A549 (cell line): Measurements from ENCODE around the gene INSYN1. TPM values are rescaled to one million over a fixed set of nuclear protein-coding genes. Genes with fewer than 3 reads are reported as not detected.

ENCODE experiments used
- ATAC-seq, 2 experiments: fragments of 200-7000 bp in 1 of 2; fragments of >200 bp in 1 of 2; cut with Nextera tagmentation in 1 of 2; cut with Tn5 transposase in 1 of 2; 3 replicates each; pipeline versions ENCODE4 v1.8.0 to v1.9.1; 2018 to 2020; ENCODE audit warnings: mild to moderate bottlenecking in 1 of 2, moderate library complexity in 1 of 2
- CTCF ChIA-PET: fragments of 300-600 bp; sonication (Branson Sonifier 250); formaldehyde crosslinking; extraction: SDS; loops from one replicate; lab custom pipeline; 2021; ENCODE audit warnings: antibody characterized with exemption, inconsistent platforms; lab: Yijun Ruan, JAX
- POLR2A ChIA-PET: fragments of 350-600 bp; formaldehyde crosslinking; extraction: SDS; loops from one replicate; lab custom pipeline; 2021; ENCODE audit warnings: antibody characterized with exemption, inconsistent platforms; lab: Yijun Ruan, JAX
- DNase-seq, 2 experiments: peaks; one replicate each; pipeline versions ENCODE4 v3.0.0 to v3.0.0-alpha.2; 2011 to 2016; ENCODE audit warnings: low read depth in 1 of 2, low spot score in 1 of 2
- FAIRE-seq: peaks from 2 replicates; lab custom pipeline; 2011; peaks lifted over from hg19 to GRCh38; lab: Jason Lieb, UNC
- H3K27ac ChIP-seq, 2 experiments: fragments of >200 bp; sonication (Bioruptor Twin); formaldehyde crosslinking; 3 replicates each; pipeline ENCODE4 v1.5.1; 2016 to 2017
- H3K4me1 ChIP-seq: fragments of >200 bp; sonication (Bioruptor Twin); formaldehyde crosslinking; 3 replicates; pipeline ENCODE4 v1.6.1; 2016
- H3K4me2 ChIP-seq: fragments of >200 bp; sonication (Bioruptor Twin); formaldehyde crosslinking; 3 replicates; pipeline ENCODE4 v1.6.1; 2016
- H3K4me3 ChIP-seq: fragments of >200 bp; sonication (Bioruptor Twin); formaldehyde crosslinking; 3 replicates; pipeline ENCODE4 v1.5.1; 2016
- H3K9me3 ChIP-seq: fragments of >200 bp; sonication (Bioruptor Twin); formaldehyde crosslinking; 3 replicates; pipeline ENCODE4 v1.6.1; 2016
- BCL3 ChIP-seq: fragments of >200 bp; sonication (Bioruptor Twin); formaldehyde crosslinking; IDR thresholded peaks from 3 replicates; pipeline ENCODE4 v1.6.1; 2016
- E2F6 ChIP-seq: IDR thresholded peaks from 2 replicates; pipeline ENCODE4 v1.6.1; 2012; ENCODE audit warnings: low read depth, borderline replicate concordance
- EHF ChIP-seq: fragments of 250-450 bp; sonication (Bioruptor Pico); IDR thresholded peaks from 2 replicates; pipeline ENCODE4 v1.5.0; 2020; ENCODE audit warnings: mild to moderate bottlenecking
- EHMT2 ChIP-seq: fragments of 200-600 bp; sonication (generic); IDR thresholded peaks from 2 replicates; pipeline ENCODE4 v1.6.1; 2016; ENCODE audit warnings: antibody characterized with exemption, low read depth, mild to moderate bottlenecking, moderate library complexity
- ELK1 ChIP-seq: fragments of 150-350 bp; IDR thresholded peaks from 2 replicates; pipeline ENCODE4 v1.6.1; 2014; ENCODE audit warnings: low read depth, mild to moderate bottlenecking, low read length
- EP300 ChIP-seq, 2 experiments: fragments of >200 bp; sonication (Bioruptor Twin); formaldehyde crosslinking; IDR thresholded peaks; 2 replicates in 1 of 2; 3 replicates in 1 of 2; pipeline ENCODE4 v1.6.1; 2016 to 2017
- FOSL2 ChIP-seq, 2 experiments: fragments of 450-650 bp in 1 of 2; fragments of >200 bp in 1 of 2; sonication (Bioruptor Twin) in 1 of 2; formaldehyde crosslinking; IDR thresholded peaks; 2 replicates each; pipeline versions ENCODE4 v1.5.0 to v1.6.1; 2016 to 2020; ENCODE audit warnings: mild to moderate bottlenecking in 1 of 2, moderate library complexity in 1 of 2
- FOXS1 ChIP-seq: fragments of 250-450 bp; sonication (Bioruptor Pico); IDR thresholded peaks from 2 replicates; pipeline ENCODE4 v1.5.0; 2020; ENCODE audit warnings: mild to moderate bottlenecking, moderate library complexity
- GATA3 ChIP-seq: IDR thresholded peaks from 2 replicates; pipeline ENCODE4 v1.6.1; 2012; ENCODE audit warnings: borderline replicate concordance
- HDAC2 ChIP-seq: fragments of 200-600 bp; sonication (generic); IDR thresholded peaks from 2 replicates; pipeline ENCODE4 v1.6.1; 2016
- JUN ChIP-seq, 2 experiments: fragments of >200 bp; sonication (Bioruptor Twin); formaldehyde crosslinking; IDR thresholded peaks; 2 replicates in 1 of 2; 3 replicates in 1 of 2; pipeline ENCODE4 v1.6.1; 2016 to 2017
- JUNB ChIP-seq: fragments of >200 bp; sonication (Bioruptor Twin); formaldehyde crosslinking; IDR thresholded peaks from 2 replicates; pipeline ENCODE4 v1.6.1; 2016
- MAFK ChIP-seq: fragments of 450-650 bp; IDR thresholded peaks from 2 replicates; pipeline ENCODE4 v1.6.1; 2014; ENCODE audit not compliant: partially characterized antibody
- MYC ChIP-seq: IDR thresholded peaks from 2 replicates; pipeline ENCODE4 v1.6.1; 2012; ENCODE audit warnings: mild to moderate bottlenecking, inconsistent platforms, low read length, improper control_type of control experiment, borderline replicate concordance
- NPAS2 ChIP-seq: fragments of 250-450 bp; sonication (Bioruptor Pico); IDR thresholded peaks from 2 replicates; pipeline ENCODE4 v1.8.0; 2022; ENCODE audit warnings: mild to moderate bottlenecking, moderate library complexity, borderline replicate concordance
- POLR2AphosphoS2 ChIP-seq: conservative IDR thresholded peaks from 2 replicates; pipeline ENCODE4 v1.6.1; 2012; ENCODE audit warnings: low read length, improper control_type of control experiment, inconsistent platforms
- RCOR1 ChIP-seq: fragments of 150-350 bp; IDR thresholded peaks from 2 replicates; pipeline ENCODE4 v1.6.1; 2014; ENCODE audit warnings: antibody characterized with exemption, low read length, low read depth
- RFX5 ChIP-seq: fragments of 450-650 bp; IDR thresholded peaks from 2 replicates; pipeline ENCODE4 v1.7.1; 2014; ENCODE audit warnings: antibody characterized with exemption, mild to moderate bottlenecking, moderate library complexity
- USF2 ChIP-seq: fragments of 450-650 bp; IDR thresholded peaks from 2 replicates; pipeline ENCODE4 v1.6.1; 2014; ENCODE audit warnings: antibody characterized with exemption
- ZNF302 ChIP-seq: fragments of 250-450 bp; sonication (Bioruptor Pico); IDR thresholded peaks from 2 replicates; pipeline ENCODE4 v1.9.0; 2021; ENCODE audit warnings: inconsistent platforms, mild to moderate bottlenecking, moderate library complexity
- WGBS: methylation state at CpG from one replicate; pipeline ENCODE4 v1.1.6; 2017; ENCODE audit errors: missing lambda C conversion rate; 5-methylcytosine and 5-hydroxymethylcytosine counted together
- polyA minus RNA-seq: library from RNA; depleted of rRNA, polyadenylated mRNA; stranded (reverse); fragments of >200 nt; gene quantifications from 2 replicates; pipeline ENCODE4 v1.2.3, GENCODE V29; 2011; rRNA and poly(A)+ RNA removed
- polyA plus RNA-seq, 4 experiments: library from polyadenylated mRNA; depleted of rRNA in 3 of 4; stranded (reverse); fragments of >200 nt; fragmentation: RNase III in 1 of 4; extraction: RNeasy Plus Mini Kit Qiagen cat#74134 plus additional on column Dnase treatment in 1 of 4; gene quantifications; 2 replicates in 3 of 4; 3 replicates in 1 of 4; pipeline ENCODE4 v1.2.3, GENCODE V29; 2011 to 2017
- TF ChIP-seq, protein P1 (sequence below): fragments of >200 bp; sonication (Bioruptor Twin); formaldehyde crosslinking; IDR thresholded peaks from 3 replicates; pipeline ENCODE4 v1.5.1; 2016

INSYN1 gene
- 0.48 and 0.54 TPM in 2 replicates for polyA plus RNA-seq (2011; rRNA removed)
- 1.7 and 2.4 TPM in 2 replicates for polyA plus RNA-seq (2012; cell fraction: cytosol; rRNA removed)
- 2.2 and 2.3 TPM in 2 replicates for polyA plus RNA-seq (2012; cell fraction: nucleus; rRNA removed)
- 0.84 to 1.9 TPM (median 1.1 TPM) in 3 replicates for polyA plus RNA-seq (2017; fragmentation: RNase III; extraction: RNeasy Plus Mini Kit Qiagen cat#74134 plus additional on column Dnase treatment)
- 0.45 and 0.78 TPM in 2 replicates for polyA minus RNA-seq

- no peaks in the 10 kb centered on the region for H3K9me3 ChIP-seq
- H3K4me1 ChIP-seq, result peaks cover 4% of the 10 kb centered on the region; the same call in 2 of the 3 replicates
- FAIRE-seq, result no peak
- POLR2A ChIA-PET, result no interaction called here
- H3K4me2 ChIP-seq, result peak within 1 kb of the TSS; percentile 89
- peak; percentile 40 to 59; a peak in 5 of 6 replicates for ATAC-seq
- 81% methylated on average over 13 of the region's 44 CpGs for WGBS
- peak in 1 of 2 experiments; percentile 19 for DNase-seq
- H3K4me3 ChIP-seq, result peak within 1 kb of the TSS; percentile 50
- CTCF ChIA-PET, result interaction anchor here (0.6 to 1.5 kb wide), 3 partner anchors 11 to 155 kb away, joined by 3 to 4 read pairs (median 3); no protein-coding TSS in a partner anchor
- TF ChIP-seq EHMT2 (no peak), RFX5 (no peak), JUN (IDR thresholded peaks at IDR 0.05) (no peak), E2F6 (no peak)
- H3K27ac ChIP-seq, result peak within 1 kb of the TSS; percentile 15 to 86; a peak in 4 of 6 replicates
Measured at GRCh38 chr15:73753250-73754130, at the start of gene INSYN1. INSYN1 (minus strand) TSS chr15:73753351; CDS start chr15:73751130, 2,221 bp downstream.

GRCh38 chr15:73802431-73803041, 49.4 kb upstream of the INSYN1 start:
- FAIRE-seq (no peak), DNase-seq (no peak), ATAC-seq (no peak)
- no peak overlapping the region for H3K4me2 ChIP-seq
- H3K4me3 ChIP-seq, result no peak overlapping the region
- POLR2A ChIA-PET, result no interaction called here
- 70% methylated on average over 6 of the region's 6 CpGs for WGBS
- CTCF ChIA-PET, result no interaction called here
- peaks cover 29% of the 10 kb centered on the region for H3K4me1 ChIP-seq
- no peaks in the 10 kb centered on the region for H3K9me3 ChIP-seq
- TF ChIP-seq GATA3 (no peak), FOXS1 (CRISPR knock-in tag) (no peak)
- TF ChIP-seq, protein P1, sequence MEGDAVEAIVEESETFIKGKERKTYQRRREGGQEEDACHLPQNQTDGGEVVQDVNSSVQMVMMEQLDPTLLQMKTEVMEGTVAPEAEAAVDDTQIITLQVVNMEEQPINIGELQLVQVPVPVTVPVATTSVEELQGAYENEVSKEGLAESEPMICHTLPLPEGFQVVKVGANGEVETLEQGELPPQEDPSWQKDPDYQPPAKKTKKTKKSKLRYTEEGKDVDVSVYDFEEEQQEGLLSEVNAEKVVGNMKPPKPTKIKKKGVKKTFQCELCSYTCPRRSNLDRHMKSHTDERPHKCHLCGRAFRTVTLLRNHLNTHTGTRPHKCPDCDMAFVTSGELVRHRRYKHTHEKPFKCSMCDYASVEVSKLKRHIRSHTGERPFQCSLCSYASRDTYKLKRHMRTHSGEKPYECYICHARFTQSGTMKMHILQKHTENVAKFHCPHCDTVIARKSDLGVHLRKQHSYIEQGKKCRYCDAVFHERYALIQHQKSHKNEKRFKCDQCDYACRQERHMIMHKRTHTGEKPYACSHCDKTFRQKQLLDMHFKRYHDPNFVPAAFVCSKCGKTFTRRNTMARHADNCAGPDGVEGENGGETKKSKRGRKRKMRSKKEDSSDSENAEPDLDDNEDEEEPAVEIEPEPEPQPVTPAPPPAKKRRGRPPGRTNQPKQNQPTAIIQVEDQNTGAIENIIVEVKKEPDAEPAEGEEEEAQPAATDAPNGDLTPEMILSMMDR, result no peak
- H3K27ac ChIP-seq, result peak overlapping the region; percentile 54 to 83; a peak in 3 of 6 replicates

DNA sequence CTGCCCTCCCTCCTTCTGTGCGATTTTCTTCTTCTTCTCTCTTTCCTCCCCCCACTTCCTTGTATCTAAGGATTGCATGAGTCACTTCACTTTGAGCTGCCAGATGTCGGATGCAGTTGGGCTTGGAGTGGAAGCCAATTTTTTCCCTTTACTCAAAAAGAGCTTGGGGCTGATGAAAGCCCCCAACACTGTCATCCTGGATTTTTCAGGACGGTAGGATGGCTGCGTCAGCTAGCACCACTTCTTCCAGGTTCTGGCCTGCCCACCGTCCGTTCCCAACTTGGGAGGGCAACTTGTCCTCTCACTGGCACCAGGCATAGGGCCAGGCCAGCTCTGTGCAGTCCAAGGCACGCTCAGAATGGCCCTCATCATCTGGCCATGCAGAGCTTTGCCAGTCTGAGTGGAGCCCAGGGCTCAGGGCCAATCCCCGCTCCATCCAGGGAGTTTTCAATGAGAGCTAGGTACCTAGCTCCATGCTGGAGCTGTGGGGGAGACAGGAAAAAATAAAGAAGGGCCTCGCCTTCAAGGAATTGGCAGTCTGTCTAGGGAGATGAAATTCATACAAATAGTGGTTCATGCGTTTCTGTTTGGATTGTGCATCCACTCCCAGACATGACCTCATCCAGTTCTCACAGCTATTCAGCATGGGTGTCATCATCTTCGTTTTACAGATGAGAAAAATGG, 47.7 kb upstream of the INSYN1 start:
- H3K27ac ChIP-seq, result peak overlapping the region; percentile 69 to 83
- ATAC-seq, result peak; percentile 64 to 74
- CTCF ChIA-PET, result interaction anchor here (0.9 to 1.6 kb wide), 5 partner anchors 12 to 163 kb away, joined by 3 to 4 read pairs (median 4); no protein-coding TSS in a partner anchor
- no peak for TF ChIP-seq MYC
- no peak for TF ChIP-seq RCOR1
- no peak for TF ChIP-seq JUNB
- TF ChIP-seq EP300 (IDR thresholded peaks at IDR 0.05), result no peak
- TF ChIP-seq MAFK, result no peak
- TF ChIP-seq FOXS1 (CRISPR knock-in tag), result no peak
- no peak for TF ChIP-seq BCL3
- no peak for TF ChIP-seq ZNF302 (CRISPR knock-in tag)
- TF ChIP-seq USF2, result 0 out of 2 replicates have a peak, but pooled peaks have one; percentile 11
- TF ChIP-seq FOSL2 (IDR thresholded peaks at IDR 0.05), result no peak
- TF ChIP-seq FOSL2 (CRISPR knock-in tag; IDR thresholded peaks at IDR 0.05), result 0 out of 2 replicates have a peak, but pooled peaks have one; percentile 41
- no peak for TF ChIP-seq ELK1
- no peak for TF ChIP-seq NPAS2 (CRISPR knock-in tag)
- no peak for TF ChIP-seq HDAC2
- TF ChIP-seq EHF, result no peak
- no peak for TF ChIP-seq POLR2AphosphoS2
- TF ChIP-seq, all 56 proteins: peak for 2
- Histone ChIP-seq H3K4me2 (peak overlapping the region; percentile 60), H3K4me1 (peaks cover 29% of the 10 kb centered on the region), H3K4me3 (no peak overlapping the region), H3K9me3 (no peaks in the 10 kb centered on the region)
- 32% methylated on average over 7 of the region's 11 CpGs for WGBS
- POLR2A ChIA-PET, result no interaction called here
- FAIRE-seq, result no peak
- DNase-seq, result peak; percentile 32 to 55
